Measurements from ENCODE around the gene MCM3AP. TPM values are rescaled to one million over a fixed set of nuclear protein-coding genes. Genes with fewer than 3 reads are reported as not detected.

Gene MCM3AP
- total and polyA plus RNA-seq, 9 of the 15 experiments (the other 6 are each of a cell fraction or from before 2014, with no cell fraction given), result 6.5 to 179 (median 69.6) TPM

- TF ChIP-seq ZBTB1 (CRISPR knock-in tag; IDR thresholded peaks at IDR 0.05; ENCODE audit: borderline replicate concordance, low read depth) (no peak; the same call in 1 of the 2 replicates), ZNF121 (CRISPR knock-in tag; conservative IDR thresholded peaks at IDR 0.05) (no peak), RNF2 (IDR thresholded peaks at IDR 0.05) (no peak), ZNF780A (CRISPR knock-in tag; IDR thresholded peaks at IDR 0.05) (no peak), ZNF589 (CRISPR knock-in tag; IDR thresholded peaks at IDR 0.05; ENCODE audit: low read depth) (no peak), NCOR1 (IDR thresholded peaks at IDR 0.05) (no peak), SMAD4 (CRISPR knock-in tag; conservative IDR thresholded peaks at IDR 0.05) (peak; percentile 50; the same call in 1 of the 2 replicates), NR2C2 (CRISPR knock-in tag; IDR thresholded peaks at IDR 0.05) (peak; percentile 67; the same call in 1 of the 2 replicates), NR2C2 (tag; IDR thresholded peaks at IDR 0.05) (peak; percentile 70), TCFL5 (CRISPR knock-in tag; conservative IDR thresholded peaks at IDR 0.05) (no peak), ZSCAN32 (CRISPR knock-in tag; IDR thresholded peaks at IDR 0.05) (peak; percentile 58; the same call in 1 of the 2 replicates), EP400 (IDR thresholded peaks at IDR 0.05) (no peak), ZNF175 (CRISPR knock-in tag; IDR thresholded peaks at IDR 0.05; ENCODE audit: low read depth) (no peak), ID3 (CRISPR knock-in tag; IDR thresholded peaks at IDR 0.05) (no peak), ID3 (tag; IDR thresholded peaks at IDR 0.05) (peak; percentile 47; the same call in 1 of the 2 replicates), ZNF778 (CRISPR knock-in tag; IDR thresholded peaks at IDR 0.05) (no peak), HEY1 (CRISPR knock-in tag; IDR thresholded peaks at IDR 0.05; ENCODE audit: borderline replicate concordance) (no peak), TAF9B (IDR thresholded peaks at IDR 0.05; ENCODE audit: partially characterized antibody) (no peak), RERE (CRISPR knock-in tag; IDR thresholded peaks at IDR 0.05; ENCODE audit: borderline replicate concordance) (0 out of 2 replicates have a peak, but pooled peaks have one; percentile 73), NFYB (IDR thresholded peaks at IDR 0.05; ENCODE audit: extremely low read depth, insufficient read length) (peak; percentile 72)
These were observed 56.9 kb downstream of the MCM3AP start, which contains the start of gene LSS (continued) for GRCh38 chr21:46228345-46229051.

Measured in K562 (cell line).